ENCODE data around the gene COG7. TPM values are rescaled to one million over a fixed set of nuclear protein-coding genes. Genes with fewer than 3 reads are reported as not detected.

Gene COG7
- total RNA-seq, 1 experiment from 2014 or later: 22.1 TPM

DNA sequence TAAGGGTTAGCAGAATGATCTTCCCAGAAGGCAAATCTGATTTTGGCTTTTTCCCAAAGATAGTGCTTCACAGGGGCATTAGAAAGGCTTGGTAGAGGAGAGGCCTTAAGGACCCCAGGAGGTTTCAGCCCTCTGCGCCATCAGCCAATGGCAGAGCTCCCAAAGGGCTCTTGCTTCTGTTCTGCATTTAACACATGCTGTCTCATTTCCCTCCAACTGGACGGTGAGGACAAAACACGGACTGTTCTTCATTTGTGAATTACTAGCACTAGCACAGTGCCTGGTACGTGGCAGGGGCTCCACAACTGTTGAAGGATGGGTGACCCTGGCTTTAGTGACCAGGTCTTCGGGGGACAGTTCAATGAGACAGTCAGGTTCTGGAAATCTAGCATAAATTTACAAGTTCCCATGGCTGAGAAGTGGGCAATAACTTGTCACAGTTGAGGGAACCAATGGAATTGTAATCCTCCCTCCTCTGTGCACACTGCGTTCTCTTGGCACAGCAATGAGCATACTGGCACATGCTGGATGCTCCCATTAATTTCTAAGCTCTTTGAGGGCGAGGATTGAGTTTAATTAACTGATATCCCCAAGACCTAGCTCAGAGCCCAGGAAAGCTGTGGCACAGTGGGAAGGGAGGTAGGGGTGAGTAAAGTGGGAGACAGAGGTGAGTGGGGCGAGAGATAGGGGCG is 45.4 kb downstream of the COG7 start:
- RAD21 ChIA-PET (ENCODE audit: low non-redundant PET in 1 of 2, low total read pairs in 2 of 2, uncharacterized antibody in 2 of 2, unreplicated experiment in 2 of 2): no interaction called here
- Histone ChIP-seq H3K4me3 (replicated peaks in 1 of 2; ENCODE audit: low read depth in 1 of 2, low read length in 2 of 2) (no peak overlapping the region), H3K27ac (ENCODE audit: low read depth, low read length) (no peak overlapping the region), H4K20me1 (ENCODE audit: insufficient read depth) (no peaks in the 10 kb centered on the region), H3K27me3 (ENCODE audit: insufficient read depth, low read length) (no peaks in the 10 kb centered on the region), H3K9me3 (ENCODE audit: control insufficient read depth in 1 of 2, insufficient read depth in 1 of 2, low read depth in 1 of 2, low read length in 2 of 2) (no peaks in the 10 kb centered on the region), H3K9ac (ENCODE audit: low read length) (no peak overlapping the region), H3K4me1 (ENCODE audit: control insufficient read depth in 1 of 2, insufficient read depth in 2 of 2, low read length in 2 of 2) (no peaks in the 10 kb centered on the region), H3K36me3 (ENCODE audit: control insufficient read depth in 1 of 2, insufficient read depth in 2 of 2, low read length in 2 of 2) (peaks cover 8 to 17% of the 10 kb centered on the region in 2 experiments), H3K9me2 (ENCODE audit: insufficient read depth) (no peaks in the 10 kb centered on the region), H3K4me2 (ENCODE audit: low read length) (no peak overlapping the region), H2AFZ (ENCODE audit: low read depth, low read length, poor library complexity, severe bottlenecking) (no peak overlapping the region), H3K79me2 (ENCODE audit: insufficient read depth, low read length) (no peaks in the 10 kb centered on the region)
- intact Hi-C loops (cut with micrococcal nuclease): no loop called here
- BruUV-seq (replicated peaks): no TSS peak
- POLR2A ChIA-PET: no interaction called here
- TF ChIP-seq SIN3A (IDR thresholded peaks at IDR 0.05; ENCODE audit: low read depth): no peak
- TF ChIP-seq ZBTB33 (IDR thresholded peaks at IDR 0.05; ENCODE audit: extremely low read depth, insufficient replicate concordance, low read length): no peak
- TF ChIP-seq TCF7L2 (IDR thresholded peaks at IDR 0.05; ENCODE audit: borderline replicate concordance, extremely low read depth, insufficient read depth, insufficient read length): no peak
- no peak for TF ChIP-seq EZH2 (IDR thresholded peaks at IDR 0.05)
- TF ChIP-seq RAD21 (IDR thresholded peaks at IDR 0.05; ENCODE audit: low read depth): no peak
- TF ChIP-seq, protein P1, sequence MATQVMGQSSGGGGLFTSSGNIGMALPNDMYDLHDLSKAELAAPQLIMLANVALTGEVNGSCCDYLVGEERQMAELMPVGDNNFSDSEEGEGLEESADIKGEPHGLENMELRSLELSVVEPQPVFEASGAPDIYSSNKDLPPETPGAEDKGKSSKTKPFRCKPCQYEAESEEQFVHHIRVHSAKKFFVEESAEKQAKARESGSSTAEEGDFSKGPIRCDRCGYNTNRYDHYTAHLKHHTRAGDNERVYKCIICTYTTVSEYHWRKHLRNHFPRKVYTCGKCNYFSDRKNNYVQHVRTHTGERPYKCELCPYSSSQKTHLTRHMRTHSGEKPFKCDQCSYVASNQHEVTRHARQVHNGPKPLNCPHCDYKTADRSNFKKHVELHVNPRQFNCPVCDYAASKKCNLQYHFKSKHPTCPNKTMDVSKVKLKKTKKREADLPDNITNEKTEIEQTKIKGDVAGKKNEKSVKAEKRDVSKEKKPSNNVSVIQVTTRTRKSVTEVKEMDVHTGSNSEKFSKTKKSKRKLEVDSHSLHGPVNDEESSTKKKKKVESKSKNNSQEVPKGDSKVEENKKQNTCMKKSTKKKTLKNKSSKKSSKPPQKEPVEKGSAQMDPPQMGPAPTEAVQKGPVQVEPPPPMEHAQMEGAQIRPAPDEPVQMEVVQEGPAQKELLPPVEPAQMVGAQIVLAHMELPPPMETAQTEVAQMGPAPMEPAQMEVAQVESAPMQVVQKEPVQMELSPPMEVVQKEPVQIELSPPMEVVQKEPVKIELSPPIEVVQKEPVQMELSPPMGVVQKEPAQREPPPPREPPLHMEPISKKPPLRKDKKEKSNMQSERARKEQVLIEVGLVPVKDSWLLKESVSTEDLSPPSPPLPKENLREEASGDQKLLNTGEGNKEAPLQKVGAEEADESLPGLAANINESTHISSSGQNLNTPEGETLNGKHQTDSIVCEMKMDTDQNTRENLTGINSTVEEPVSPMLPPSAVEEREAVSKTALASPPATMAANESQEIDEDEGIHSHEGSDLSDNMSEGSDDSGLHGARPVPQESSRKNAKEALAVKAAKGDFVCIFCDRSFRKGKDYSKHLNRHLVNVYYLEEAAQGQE (IDR thresholded peaks at IDR 0.05; ENCODE audit: low read depth): no peak
- no peak for TF ChIP-seq POLR2AphosphoS5 (IDR thresholded peaks at IDR 0.05; ENCODE audit: low read depth, low read length)
- no peak for TF ChIP-seq EGR1 (IDR thresholded peaks at IDR 0.05; ENCODE audit: low read depth)
- no peak for TF ChIP-seq YY1 (IDR thresholded peaks at IDR 0.05; ENCODE audit: extremely low read depth, insufficient replicate concordance, low read depth, low read length)
- TF ChIP-seq ATF3 (IDR thresholded peaks at IDR 0.05): no peak
- TF ChIP-seq CEBPB (IDR thresholded peaks at IDR 0.05; ENCODE audit: low read depth): no peak
- no peak for TF ChIP-seq ELF1 (IDR thresholded peaks at IDR 0.05; ENCODE audit: borderline replicate concordance, low read depth)
- no peak for TF ChIP-seq JUND (IDR thresholded peaks at IDR 0.05)
- TF ChIP-seq ZNF274 (IDR thresholded peaks at IDR 0.05; ENCODE audit: low read depth, low read length): no peak
- no peak for TF ChIP-seq SP1 (IDR thresholded peaks at IDR 0.05; ENCODE audit: low read depth)
- ATAC-seq (no peak), DNase-seq (ENCODE audit: low read depth, low spot score) (no peak)
- CTCF ChIA-PET: no interaction called here

All from HCT116 (cell line).